GM18951 (cell line): ENCODE results near the gene RPTOR.

Experiments
- POLR2A ChIP-seq: IDR thresholded peaks from 4 replicates; pipeline ENCODE4 v1.6.1; 2011; ENCODE audit warnings: mild to moderate bottlenecking; ENCODE audit not compliant: insufficient read length, insufficient read depth; ENCODE audit errors: extremely low read depth
- in situ Hi-C: fragments of 300-500 bp; cut with MboI; formaldehyde crosslinking; loops from one replicate; pipeline ENCODE4 v1.12.0; 2022; ENCODE audit warnings: low sequenced_read_pairs, mixed read lengths, inconsistent platforms; ENCODE audit not compliant: unreplicated experiment

The RPTOR gene

DNA sequence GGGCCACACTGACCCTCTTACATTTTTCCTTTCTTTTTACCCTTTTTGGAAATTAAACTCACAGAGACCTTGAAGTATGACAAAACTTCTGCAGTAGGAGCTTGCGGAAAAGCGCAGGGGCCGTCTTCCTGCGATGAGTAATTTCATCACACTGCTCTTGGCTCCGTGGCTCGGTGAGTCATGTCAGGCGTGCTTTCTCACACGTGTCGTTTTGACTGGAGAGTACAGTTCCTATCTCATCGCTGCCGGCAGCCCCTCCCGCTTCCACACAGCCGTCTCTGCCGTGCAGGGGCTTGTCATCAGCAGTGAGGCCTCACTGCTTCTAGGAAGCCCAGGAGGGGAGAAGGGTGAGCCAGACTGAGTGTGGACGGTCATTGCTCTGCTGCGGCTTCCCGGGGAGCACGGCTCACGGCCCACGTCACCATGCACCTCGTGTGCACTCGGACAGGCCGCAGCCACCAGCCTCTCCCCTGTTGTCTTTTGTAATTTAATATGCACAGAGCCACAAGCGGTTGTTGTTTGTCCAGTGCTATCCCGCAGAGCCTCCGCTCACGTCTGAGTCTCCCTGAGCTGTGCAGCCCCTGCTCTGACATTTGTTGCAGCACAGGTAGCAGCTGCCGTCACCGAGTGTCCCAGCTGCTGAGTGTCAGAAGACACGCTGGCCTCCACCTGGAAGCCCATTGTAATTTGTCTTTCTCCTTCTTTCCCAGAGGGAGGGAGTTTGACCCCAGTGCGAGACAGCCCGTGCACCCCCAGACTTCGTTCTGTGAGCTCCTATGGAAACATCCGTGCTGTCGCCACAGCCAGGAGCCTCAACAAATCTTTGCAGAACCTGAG, 347.6 kb downstream of the RPTOR start:
- in situ Hi-C loops, result no loop called here
- no peak for TF ChIP-seq POLR2A

DNA sequence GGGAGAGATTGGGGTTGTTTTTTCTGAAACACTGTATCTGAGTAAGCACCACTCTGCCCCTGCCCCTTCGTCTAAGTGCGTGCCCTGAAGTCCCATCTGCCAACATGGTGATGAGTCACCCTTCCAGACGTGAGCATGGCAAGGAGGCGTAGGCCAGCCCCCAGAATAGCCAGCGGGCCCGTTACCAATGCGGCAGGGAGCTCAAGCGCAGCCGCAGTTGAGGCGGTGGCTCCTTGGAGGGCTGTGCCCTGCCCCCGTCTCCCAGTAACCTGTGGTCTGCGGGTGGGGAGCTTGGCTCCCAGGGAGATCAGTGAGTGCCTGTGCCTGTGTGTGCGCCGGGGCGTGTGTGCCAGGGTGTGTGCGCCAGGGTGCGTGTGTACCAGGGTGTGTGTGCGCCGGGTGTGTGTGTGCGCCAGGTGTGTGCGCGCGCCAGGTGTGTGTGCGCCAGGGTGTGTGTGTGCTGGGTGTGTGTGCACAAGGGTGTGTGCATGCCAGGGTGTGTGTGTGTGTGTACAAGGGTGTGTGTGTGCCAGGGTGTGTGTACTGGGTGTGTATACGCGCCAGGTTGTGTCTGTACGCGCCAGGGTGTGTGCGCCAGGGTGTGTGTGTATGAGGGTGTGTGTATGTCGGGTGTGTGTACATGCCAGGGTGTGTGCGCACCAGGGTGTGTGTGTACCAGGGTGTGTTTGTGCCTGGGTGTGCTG, 348.4 kb downstream of the RPTOR start:
- TF ChIP-seq POLR2A, result no peak
- in situ Hi-C loops, result no loop called here

DNA sequence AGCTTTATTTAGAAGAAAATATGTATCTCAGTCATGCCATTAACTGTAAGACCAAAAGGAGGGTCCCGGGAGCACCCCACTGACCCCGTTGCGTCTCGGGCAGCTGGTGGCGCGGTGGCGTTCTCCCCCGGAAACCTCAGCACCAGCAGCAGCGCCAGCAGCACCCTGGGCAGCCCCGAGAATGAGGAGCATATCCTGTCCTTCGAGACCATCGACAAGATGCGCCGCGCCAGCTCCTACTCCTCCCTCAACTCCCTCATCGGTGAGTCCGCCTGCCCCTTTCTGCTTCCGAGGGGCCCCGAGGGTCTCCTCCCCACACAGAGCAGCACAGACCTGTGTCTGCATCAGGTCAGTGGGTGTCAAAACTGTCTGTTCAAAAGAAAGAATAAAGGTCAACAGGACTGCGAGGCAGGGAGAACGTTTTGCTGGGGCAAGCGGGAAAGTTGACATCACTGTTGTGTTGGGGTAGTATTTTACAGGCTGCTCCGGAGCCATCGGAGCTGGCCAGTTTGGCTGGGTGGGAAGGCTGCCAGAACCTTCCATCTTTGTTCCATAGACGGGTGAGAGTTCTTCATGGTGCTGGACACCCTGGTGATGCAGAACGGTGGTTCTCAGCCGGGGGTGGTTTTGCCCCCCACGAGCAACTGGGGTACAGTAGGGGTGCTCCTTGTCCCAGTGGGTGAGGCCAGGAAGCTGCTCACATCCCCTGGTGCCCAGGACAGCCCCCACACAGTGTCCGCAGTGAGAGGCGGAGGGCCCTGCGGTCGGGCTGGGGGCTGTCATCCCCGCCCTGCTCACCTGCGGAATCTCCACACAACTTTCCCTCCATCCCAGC, 349.2 kb downstream of the RPTOR start:
- TF ChIP-seq POLR2A, result no peak
- in situ Hi-C loops, result no loop called here

DNA sequence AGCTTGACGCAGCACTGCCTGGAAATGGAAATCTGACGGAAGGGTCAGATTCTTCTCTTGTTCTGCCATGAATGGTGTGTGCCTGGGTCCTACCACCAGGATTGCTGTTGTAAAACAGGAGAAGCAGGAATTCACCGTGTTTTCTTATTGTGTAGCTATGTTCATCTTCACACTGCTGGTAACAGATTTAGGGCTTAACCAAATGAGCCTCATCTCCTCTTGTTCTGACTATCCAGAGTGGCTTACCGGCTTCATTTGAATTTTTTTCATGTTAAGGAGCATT, 349.7 kb downstream of the RPTOR start:
- no peak for TF ChIP-seq POLR2A

DNA sequence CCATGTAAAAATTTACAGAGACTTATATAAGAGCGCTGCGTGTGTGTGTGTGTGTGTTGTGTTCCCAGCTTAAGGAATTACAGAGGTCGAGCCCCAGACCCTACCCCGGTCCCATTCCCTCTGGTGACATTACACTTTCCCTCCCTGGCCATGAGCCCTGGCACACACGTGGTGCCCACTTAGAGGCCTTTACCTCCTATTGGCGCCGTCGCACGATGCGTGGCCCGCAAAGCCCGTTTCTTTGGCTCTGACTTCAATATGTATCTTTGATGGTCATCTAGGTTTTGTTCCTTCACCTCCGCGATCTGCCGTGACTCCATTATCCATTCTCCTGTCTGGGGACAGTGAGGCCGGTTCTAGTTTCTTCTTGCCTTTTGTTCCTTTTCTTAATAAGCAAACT, 350.1 kb downstream of the RPTOR start:
- in situ Hi-C loops, result no loop called here
- no peak for TF ChIP-seq POLR2A

More for the DNA sequence above, 349.7 kb downstream of the RPTOR start:
- in situ Hi-C loops, result no loop called here

DNA sequence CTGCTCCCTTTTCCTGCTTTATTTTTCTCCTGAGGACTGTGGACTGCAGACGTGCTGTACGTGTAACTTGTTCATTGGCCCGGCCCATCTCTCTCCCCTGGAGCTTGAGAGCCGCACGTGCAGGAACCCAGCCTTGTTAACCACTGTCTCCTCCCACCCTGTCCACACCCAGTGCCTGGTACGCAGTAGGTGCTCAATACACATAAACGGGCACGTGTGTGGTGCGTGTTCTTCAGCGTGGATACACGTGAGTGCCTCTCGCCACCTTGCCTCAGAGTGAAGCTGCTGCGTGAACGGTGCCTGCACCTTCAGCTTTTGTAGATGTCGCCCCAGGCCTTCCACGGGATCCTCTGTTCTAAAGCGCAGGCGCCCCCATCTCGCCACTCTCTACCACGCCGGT, 350.7 kb downstream of the RPTOR start:
- in situ Hi-C loops, result no loop called here
- TF ChIP-seq POLR2A, result no peak

DNA sequence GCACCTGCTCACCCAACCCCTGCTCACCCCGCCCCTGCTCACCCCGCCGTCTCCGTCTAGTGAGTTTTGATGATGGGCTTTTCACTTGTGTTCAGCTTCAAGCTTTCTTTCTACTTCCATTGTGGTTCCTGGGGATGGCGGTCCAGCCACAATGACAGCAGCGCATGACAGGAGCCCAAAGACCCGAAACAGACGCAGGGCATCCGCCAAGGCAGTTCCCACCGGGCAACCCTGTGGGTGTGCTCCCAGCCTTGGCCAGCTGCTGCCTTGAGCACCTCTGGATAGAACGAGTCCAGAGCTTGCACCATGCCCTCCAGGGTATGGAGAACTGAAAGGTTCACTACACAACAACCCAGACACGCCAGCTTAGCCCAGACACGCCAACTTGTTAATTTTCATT, 354.1 kb downstream of the RPTOR start:
- in situ Hi-C loops, result no loop called here
- no peak for TF ChIP-seq POLR2A

DNA sequence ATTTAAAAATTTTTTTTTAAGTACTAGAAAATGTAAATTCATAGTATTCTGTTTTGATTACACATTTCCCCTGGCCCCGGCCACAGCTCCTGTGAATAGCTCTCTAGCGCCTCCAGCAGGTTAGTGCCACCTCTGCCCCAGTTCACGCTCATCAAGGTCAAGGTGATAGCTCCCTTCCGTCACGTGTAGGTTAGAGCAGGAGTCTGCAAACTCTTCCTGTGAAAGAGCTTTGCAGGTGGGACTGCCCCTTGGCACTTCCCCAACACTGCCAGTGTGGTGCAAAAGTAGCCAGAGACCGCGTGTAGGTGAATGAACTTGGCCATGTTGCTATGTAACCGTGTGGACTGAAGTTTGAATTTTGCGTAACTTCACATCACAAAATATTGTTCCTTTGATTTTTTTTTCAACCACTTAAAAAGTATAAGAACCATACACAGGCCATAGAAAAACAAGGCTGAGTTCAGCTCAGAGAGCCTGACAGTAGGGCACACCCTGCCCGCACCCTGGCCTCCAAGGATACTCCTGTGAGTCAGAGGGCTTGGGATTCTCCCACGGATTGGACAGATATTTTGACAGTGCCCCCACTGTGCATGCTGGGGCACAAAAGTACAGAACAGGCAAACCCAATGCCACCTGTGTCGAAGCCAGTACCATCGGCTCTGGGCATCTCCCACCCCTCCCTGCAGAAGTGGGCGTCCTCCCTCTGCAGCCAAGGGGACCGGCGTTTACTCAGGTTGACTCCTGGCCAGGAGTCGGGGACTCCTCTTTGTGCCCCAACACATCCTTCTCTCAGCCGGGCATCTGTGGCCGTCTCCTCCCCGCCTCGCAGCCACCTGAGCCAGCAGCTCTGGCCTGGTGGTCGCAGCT, 355.0 kb downstream of the RPTOR start:
- no peak for TF ChIP-seq POLR2A
- in situ Hi-C loops, result no loop called here

DNA sequence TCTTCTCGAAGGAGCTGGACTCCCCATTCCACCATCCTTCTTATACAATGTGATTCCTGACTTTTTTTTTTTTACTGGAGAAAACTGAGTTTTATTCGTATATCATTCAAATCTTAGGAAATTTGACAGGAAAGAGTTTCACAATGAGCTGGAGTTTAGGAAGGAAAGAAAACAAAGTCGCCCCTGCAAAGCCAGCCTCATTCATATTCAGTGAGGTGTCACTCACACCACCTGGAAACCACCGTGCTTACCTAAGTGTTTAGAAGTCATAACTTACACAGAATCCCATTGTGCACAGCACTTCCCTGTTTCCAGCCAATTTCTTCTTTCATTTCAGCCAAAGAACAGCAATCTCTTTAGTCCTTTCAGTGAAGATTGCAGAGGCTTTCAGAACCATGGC, 356.7 kb downstream of the RPTOR start:
- in situ Hi-C loops, result no loop called here
- no peak for TF ChIP-seq POLR2A

DNA sequence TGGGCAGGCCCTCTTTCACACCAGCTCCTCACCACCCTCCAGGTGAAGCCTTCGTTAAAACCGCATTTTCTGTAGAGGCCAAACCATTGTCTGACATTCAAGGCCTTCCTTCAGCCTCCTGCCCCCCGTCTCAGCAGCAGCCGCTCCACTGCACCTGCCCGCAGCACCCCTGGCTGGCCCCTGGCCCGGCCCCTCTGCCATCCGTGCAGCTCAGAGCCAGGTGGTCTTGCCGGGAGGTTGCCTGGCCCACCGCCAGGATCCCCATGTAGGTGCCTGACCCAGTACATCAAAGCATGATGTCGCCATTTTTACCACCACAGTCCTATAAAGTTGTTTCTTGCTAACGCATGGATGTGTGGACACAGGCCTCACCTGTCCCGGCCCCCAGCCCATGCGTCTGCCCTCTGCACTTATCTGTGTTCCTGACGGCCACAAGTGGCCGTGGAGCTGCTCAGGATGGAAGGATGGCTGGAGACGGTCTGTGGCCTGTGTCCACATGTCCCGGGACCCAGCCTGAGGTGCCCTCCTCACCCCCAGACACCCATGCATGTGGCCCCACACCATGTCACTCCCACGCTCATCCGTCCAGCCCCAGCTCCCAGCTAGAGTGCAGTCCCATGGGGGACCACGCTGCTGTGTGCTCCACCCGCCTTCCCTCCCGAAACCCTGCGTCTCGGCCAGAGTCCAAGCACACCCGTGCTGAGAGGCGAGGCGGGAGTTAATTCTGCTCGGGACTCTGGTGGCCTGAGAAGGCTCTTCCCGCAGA, 357.7 kb downstream of the RPTOR start:
- no peak for TF ChIP-seq POLR2A
- in situ Hi-C loops, result no loop called here

DNA sequence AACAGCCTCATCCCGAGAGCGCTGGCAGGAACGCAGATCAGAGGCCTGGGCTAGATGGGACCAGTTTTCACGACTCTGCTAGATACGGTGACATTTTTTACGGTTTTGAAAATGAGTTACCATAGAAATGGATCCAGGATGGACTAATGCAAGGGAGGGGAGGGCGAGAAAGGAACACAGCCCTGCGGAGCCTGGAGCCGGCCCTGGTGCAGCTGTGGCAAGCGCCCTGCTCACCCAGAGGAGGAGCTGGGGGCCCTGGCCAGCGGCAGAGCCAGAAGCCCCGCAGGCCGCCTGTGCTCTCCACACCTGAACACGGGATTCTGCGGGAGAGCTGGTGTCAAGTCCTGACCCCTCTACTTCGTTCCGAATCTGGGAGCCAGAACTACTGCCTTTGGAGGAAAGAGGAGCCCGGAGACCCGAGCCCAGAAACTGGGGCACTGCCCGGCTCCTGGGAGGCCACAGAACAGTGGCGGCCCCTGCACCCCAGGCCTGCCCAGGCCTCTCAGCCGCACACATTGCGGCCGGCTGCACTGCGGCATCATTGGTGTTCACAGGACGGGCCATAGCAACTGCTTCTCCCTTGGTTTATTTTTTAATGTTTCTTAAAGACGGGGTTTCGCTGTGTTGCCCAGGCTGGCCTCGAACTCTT, 358.4 kb downstream of the RPTOR start:
- no peak for TF ChIP-seq POLR2A
- in situ Hi-C loops, result no loop called here
